ENCODE measurements around the gene DLG2. TPM values are rescaled to one million over a fixed set of nuclear protein-coding genes. Genes with fewer than 3 reads are reported as not detected.
"Not testable (repeated sequence)": the region's sequence is repeated elsewhere in the genome, so short reads cannot be mapped to it uniquely, and the experiment has no call there.

Gene DLG2
- total RNA-seq, 1 donor from 2014 or later, result 174 TPM

- no peak for FAIRE-seq
- DNase-seq (ENCODE audit: low spot score in 2 of 2), result no peak
These were observed 2172.5 kb downstream of the DLG2 start for GRCh38 chr11:83454674-83455073.

GRCh38 chr11:83449338-83449913 lies 2177.7 kb downstream of the DLG2 start:
- DNase-seq (ENCODE audit: low spot score in 2 of 2) (no peak), FAIRE-seq (no peak)

DNA sequence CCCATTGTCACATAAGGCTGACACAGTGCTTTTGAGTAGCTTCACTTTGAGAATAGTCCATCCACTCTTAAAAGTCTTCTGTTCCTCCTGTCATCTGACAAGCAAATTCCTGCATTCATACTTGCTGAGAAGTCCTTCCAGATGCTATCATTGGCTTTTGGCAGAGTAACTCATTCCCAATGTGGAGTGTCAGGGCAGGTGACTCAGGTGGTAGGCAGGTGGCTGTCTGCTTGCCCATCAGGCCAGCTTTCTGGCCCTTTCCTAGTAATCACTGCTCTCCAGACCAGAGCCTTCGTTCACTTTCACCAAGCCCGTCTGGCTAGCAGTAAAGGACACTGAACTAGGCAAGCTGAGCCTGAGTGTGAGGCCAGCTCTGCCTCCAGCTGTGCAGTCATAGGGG lies 2178.5 kb downstream of the DLG2 start:
- no peak for FAIRE-seq

DNA sequence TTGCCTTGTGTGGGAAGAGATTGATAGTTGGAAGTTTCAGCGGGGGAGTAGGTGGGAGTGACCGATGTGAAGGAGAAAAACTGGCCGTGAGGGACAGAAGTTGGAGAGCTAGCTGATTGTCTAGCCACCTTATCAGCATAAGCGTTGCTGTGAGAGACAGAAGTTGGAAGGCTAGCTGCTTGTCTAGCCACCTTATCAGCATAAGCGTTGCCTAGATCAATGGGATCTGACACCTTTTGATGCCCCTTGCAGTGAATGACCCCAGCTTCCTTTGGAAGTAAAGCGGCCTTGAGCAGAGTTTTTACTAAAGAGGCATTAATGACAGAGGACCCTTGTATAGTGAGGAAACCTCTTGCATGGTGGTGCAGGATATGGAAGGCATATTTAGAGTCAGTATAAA lies 2183.3 kb downstream of the DLG2 start:
- FAIRE-seq; DNase-seq (ENCODE audit: low spot score in 2 of 2): not testable (repeated sequence)

More for the DNA sequence above, 2178.5 kb downstream of the DLG2 start:
- DNase-seq (ENCODE audit: low spot score in 2 of 2), result no peak

GRCh38 chr11:83441601-83442000 lies 2185.5 kb downstream of the DLG2 start:
- FAIRE-seq (no peak), DNase-seq (ENCODE audit: low spot score in 2 of 2) (no peak)

DNA sequence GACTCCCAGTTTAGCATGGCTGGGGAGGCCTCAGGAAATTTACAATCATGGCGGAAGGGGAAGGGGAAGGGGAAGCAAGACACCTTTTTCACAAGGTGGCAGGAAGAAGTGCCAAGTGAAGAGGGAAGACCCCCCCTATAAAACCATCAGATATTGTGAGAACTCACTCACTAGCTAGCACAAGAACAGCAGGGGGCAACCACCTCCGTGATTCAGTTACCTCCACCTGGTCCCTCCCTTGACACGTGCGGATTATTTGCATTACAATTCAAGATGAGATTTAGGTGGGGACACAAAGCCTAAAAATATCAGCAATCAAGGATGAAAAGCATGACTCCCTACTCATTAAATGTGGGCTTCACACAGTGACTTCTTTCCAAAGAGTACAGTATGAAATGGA lies 2186.0 kb downstream of the DLG2 start:
- FAIRE-seq (no peak), DNase-seq (ENCODE audit: low spot score in 2 of 2) (no peak)

- no peak for DNase-seq (ENCODE audit: low spot score in 2 of 2)
- no peak for FAIRE-seq
These were observed 2188.7 kb downstream of the DLG2 start for GRCh38 chr11:83438438-83438837.

GRCh38 chr11:83437939-83438338 lies 2189.2 kb downstream of the DLG2 start:
- FAIRE-seq (no peak), DNase-seq (ENCODE audit: low spot score in 2 of 2) (no peak)

GRCh38 chr11:83436855-83437254 lies 2190.3 kb downstream of the DLG2 start:
- DNase-seq (ENCODE audit: low spot score in 2 of 2), result no peak

GRCh38 chr11:83434812-83435211 lies 2192.3 kb downstream of the DLG2 start:
- not testable (repeated sequence) for FAIRE-seq; DNase-seq (ENCODE audit: low spot score in 2 of 2)

More at GRCh38 chr11:83436855-83437254, 2190.3 kb downstream of the DLG2 start:
- FAIRE-seq, result no peak

- FAIRE-seq, result no peak
- DNase-seq (ENCODE audit: low spot score in 2 of 2), result no peak
These were observed 2199.2 kb downstream of the DLG2 start for GRCh38 chr11:83427943-83428342.

- no peak for DNase-seq (ENCODE audit: low spot score in 2 of 2)
These were observed 2199.6 kb downstream of the DLG2 start for GRCh38 chr11:83427501-83427900.

GRCh38 chr11:83425137-83425466 lies 2202.0 kb downstream of the DLG2 start:
- no peak for FAIRE-seq
- no peak for DNase-seq (ENCODE audit: low spot score in 2 of 2)

More at GRCh38 chr11:83427501-83427900, 2199.6 kb downstream of the DLG2 start:
- FAIRE-seq, result no peak

DNA sequence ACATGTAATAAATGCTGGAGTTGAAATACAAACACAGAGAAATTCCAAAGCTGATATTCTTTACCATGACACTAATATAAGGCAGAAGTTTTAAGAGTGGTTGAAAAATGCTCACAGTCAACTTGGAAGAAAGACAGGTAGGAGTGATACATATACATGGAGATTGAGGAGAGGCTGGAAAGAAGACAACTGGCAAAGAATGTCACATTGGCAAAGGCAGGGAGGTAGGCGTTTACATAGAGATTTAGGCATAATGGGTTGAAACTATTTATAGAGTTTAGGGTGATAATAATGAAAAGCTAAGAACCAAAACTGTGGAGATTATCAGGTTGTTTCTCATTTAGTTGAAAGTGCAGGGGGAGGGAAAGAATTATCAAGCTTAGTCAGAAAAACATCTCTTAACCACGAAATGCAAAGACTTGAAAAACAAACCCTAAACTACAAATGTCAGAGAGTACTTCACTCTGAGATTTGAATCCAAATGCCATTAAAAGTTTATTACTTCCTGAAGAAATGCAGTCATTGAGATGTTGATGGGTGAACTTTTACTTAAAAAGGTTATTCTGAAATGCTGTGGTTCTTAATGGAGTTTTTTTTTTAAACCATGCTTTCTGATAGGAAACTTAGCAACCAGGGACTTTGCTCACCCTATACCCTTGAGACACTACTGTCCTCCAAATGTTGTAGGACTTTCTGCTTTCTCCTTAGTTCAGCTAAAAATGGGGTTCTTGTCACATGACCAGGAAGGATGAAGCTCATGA lies 2202.6 kb downstream of the DLG2 start:
- FAIRE-seq, result no peak
- no peak for DNase-seq (ENCODE audit: low spot score in 2 of 2)

DNA sequence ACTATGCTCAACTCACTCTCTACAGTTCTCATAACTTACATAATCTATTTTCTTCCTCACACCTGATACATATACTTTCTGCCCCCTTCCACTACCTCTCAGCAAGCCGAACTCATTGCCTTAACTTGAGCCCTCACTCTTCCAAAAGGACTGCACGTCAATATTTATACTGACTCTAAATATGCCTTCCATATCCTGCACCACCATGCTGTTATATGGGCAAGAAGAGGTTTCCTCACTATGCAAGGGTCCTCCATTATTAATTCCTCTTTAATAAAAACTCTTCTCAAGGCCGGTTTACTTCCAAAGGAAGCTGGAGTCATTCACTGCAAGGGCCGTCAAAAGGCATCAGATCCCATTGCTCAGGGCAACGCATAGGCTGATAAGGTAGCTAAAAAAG lies 2204.5 kb downstream of the DLG2 start:
- not testable (repeated sequence) for FAIRE-seq

GRCh38 chr11:83410605-83411565 lies 2216.3 kb downstream of the DLG2 start:
- DNase-seq (ENCODE audit: low spot score in 2 of 2) (no peak), FAIRE-seq (no peak)

More for the DNA sequence above, 2204.5 kb downstream of the DLG2 start:
- not testable (repeated sequence) for DNase-seq (ENCODE audit: low spot score in 2 of 2)

- DNase-seq (ENCODE audit: low spot score in 2 of 2) (peak in 1 of 2 donors; percentile 3), FAIRE-seq (no peak)
These were observed 2217.3 kb downstream of the DLG2 start for GRCh38 chr11:83409891-83410290.

GRCh38 chr11:83409476-83409875 lies 2217.7 kb downstream of the DLG2 start:
- FAIRE-seq (no peak), DNase-seq (ENCODE audit: low spot score in 2 of 2) (no peak)

DNA sequence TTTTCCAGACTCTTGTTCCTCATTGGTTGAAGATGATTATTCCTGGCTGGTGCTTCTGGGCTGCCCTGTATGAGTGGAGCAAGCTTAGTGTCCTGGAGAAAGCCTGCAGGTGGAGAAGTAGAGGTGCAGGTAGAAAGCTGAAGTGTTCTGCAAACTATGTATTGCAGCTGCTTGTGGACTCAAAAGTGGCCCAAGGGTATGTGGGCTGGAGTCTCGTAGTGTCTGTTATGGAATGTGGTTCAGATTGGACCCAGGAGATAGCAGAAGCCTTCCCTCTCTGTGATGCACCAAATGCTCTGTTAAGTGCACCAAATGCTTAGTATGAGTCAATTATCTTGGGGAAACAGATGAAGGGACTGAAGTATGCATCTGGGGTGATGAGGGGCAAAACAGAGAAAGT lies 2218.2 kb downstream of the DLG2 start:
- DNase-seq (ENCODE audit: low spot score in 2 of 2) (no peak), FAIRE-seq (no peak)
